HG02981 (cell line): Measurements from ENCODE around the gene GNG12.
"Not testable (repeated sequence)": the region's sequence is repeated elsewhere in the genome, so short reads cannot be mapped to it uniquely, and the experiment has no call there.

Experiments used
- ATAC-seq: cut with Tn5 transposase; IDR thresholded peaks from one replicate; pipeline ENCODE4 v1.9.1; 2021; ENCODE audit warnings: mild to moderate bottlenecking, moderate library complexity; ENCODE audit not compliant: unreplicated experiment

GNG12 gene

GRCh38 chr1:67665307-67665706 lies 168.0 kb downstream of the GNG12 start:
- not testable (repeated sequence) for ATAC-seq

GRCh38 chr1:67664048-67664447 lies 169.2 kb downstream of the GNG12 start:
- no peak for ATAC-seq

GRCh38 chr1:67662884-67663283 lies 170.4 kb downstream of the GNG12 start:
- ATAC-seq: no peak

DNA sequence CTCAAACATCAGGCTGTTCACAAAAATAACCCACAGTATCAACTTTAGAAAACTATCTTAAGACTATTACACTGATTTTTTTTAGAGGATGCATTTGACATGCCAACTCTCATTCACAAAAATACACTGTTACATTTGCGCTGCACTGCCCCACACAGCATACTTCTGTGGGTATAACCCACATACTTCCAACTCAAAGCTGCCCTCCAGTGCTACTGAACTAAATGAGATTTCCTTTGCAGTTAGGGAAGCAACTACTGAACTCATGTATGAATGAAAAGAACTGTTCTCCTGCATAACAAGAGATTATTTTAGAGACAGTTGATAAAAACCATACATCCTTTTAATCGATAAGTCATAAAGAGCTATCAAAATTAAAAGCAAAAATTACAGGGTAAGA lies 174.0 kb downstream of the GNG12 start:
- ATAC-seq: no peak

- not testable (repeated sequence) for ATAC-seq
These were observed 176.1 kb downstream of the GNG12 start for GRCh38 chr1:67657152-67657551.

- no peak for ATAC-seq
These were observed 177.7 kb downstream of the GNG12 start for GRCh38 chr1:67655581-67655980.

DNA sequence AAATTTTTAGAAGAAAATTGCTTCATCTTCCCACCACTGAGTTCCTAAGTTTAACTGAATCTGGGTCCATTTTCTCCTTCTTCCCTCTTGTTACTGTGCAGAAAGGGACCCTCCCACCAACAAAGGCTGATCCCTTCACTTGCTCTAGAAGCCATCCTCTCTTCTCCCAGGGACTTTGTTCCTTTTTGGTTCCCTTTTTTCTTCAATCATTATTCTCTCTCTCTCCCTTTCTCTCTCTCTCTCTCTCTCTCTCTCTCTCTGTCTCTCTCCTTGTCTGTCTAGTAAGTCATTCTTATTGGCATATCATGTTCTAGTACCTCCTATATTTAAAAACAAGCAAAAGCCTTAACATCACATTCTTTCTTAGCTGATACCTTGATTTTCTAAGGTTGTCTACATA lies 180.0 kb downstream of the GNG12 start:
- ATAC-seq: no peak

DNA sequence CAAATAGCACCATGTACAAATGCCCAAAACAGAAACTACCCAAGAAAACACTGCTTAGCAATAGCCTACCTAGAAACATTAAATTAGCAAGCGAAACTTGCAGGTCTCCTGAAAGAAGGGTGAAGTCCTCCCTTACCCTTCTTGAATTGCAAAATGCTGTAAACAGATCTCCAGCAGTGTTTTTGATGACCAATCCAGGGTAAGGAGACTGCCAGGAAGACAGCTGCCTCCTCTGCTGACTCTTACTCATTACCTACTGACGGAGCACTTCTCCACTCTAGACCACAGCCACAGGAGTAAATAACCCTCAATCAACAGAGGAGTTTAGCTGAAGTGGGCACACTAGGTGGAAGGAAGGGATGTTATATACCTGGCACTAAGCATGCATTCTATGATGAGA lies 180.5 kb downstream of the GNG12 start:
- no peak for ATAC-seq
